ENCODE results near the gene OR5A1. TPM values are rescaled to one million over a fixed set of nuclear protein-coding genes. Genes with fewer than 3 reads are reported as not detected.
"Not testable (repeated sequence)": the region's sequence is repeated elsewhere in the genome, so short reads cannot be mapped to it uniquely, and the experiment has no call there.

OR5A1 gene
- not detected for polyA plus RNA-seq

- no peak within 1 kb of the TSS for H3K27ac ChIP-seq (ENCODE audit: low read depth, low read length)
- 54 to 79% (median 72%) methylated on average over 3 of the region's 3 CpGs for WGBS, 3 donors
Observed at GRCh38 chr11:59436169-59436568, at the start of gene OR5A1. OR5A1 (plus strand) TSS chr11:59436469; CDS start chr11:59443169, 6,700 bp downstream.

GRCh38 chr11:59394186-59394585 is 42.1 kb upstream of the OR5A1 start:
- H3K27ac ChIP-seq (ENCODE audit: low read depth, low read length) = no peak overlapping the region

GRCh38 chr11:59400461-59401261 is 35.6 kb upstream of the OR5A1 start:
- H3K27ac ChIP-seq (ENCODE audit: low read depth, low read length) = no peak overlapping the region
- WGBS, 3 donors = 67 to 84% (median 74%) methylated on average over 3 of the region's 3 CpGs

- WGBS, 3 donors = 50 to 72% (median 61%) methylated on average over 2 of the region's 2 CpGs
Observed at GRCh38 chr11:59401262-59401552, 35.1 kb upstream of the OR5A1 start.

DNA sequence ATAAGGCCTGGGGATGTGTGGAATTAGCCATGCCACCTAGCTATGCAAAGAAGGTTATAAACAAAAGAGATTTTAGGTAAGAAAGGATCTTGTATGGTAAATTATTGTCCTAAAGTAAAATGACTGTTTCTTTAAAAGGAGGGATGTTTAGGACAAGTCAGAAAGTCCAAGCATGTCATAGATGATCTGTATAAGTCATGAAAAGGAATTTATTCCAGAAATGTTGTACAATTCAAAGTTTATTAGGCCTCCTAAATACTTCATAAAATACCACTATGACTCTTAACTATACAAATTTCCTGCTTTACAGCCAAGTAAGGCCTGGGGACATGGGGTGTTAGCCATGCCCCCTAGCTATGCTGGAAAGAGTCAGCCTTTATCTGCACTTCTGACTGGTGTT is 32.7 kb upstream of the OR5A1 start:
- no peak overlapping the region for H3K27ac ChIP-seq (ENCODE audit: low read depth, low read length)

More at GRCh38 chr11:59401262-59401552, 35.1 kb upstream of the OR5A1 start:
- no peak overlapping the region for H3K27ac ChIP-seq (ENCODE audit: low read depth, low read length)

DNA sequence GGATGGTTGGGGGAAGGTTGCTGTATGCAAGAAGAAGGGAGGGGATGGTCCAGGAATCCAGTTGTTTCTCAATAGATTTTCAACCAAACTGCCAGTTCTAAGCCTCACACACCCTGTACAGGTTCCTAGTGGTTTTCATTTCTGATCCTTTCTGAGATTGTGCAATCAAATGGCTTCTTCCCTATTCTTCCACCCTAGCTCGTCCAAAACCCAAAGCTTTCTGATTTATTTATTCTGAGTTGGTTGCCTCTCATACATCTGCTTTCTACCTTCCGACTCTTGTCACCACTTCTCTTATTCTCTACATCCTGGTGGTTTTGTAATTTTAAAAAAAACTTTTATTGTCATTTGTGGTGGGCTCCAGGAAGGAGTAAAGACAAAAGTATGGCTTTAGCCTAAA is 22.6 kb upstream of the OR5A1 start:
- no peak overlapping the region for H3K27ac ChIP-seq (ENCODE audit: low read depth, low read length)
- 40 to 73% (median 50%) methylated on average over 2 of the region's 2 CpGs for WGBS, 3 donors

DNA sequence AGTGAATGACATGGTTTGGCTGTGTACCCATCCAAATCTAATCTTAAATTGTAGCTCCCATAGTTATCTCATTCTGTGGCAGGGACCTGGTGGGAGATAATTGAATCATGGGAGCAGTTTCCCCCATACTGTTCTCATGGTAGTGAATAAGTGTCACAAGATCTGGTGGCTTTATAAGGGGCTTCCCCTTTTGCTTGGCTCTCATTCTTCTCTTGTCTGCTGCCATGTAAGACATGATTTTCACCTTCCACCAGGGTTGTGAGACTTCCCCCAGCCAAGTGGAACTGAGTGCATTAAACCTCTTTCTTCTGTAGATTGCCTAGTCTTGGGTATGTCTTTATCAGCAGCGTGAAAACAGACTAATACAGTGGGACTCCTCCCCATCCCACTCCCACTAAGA is 21.2 kb upstream of the OR5A1 start:
- WGBS, 3 donors = 87 to 91% (median 87%) methylated on average over 1 of the region's 1 CpG
- H3K27ac ChIP-seq (ENCODE audit: low read depth, low read length) = no peak overlapping the region

DNA sequence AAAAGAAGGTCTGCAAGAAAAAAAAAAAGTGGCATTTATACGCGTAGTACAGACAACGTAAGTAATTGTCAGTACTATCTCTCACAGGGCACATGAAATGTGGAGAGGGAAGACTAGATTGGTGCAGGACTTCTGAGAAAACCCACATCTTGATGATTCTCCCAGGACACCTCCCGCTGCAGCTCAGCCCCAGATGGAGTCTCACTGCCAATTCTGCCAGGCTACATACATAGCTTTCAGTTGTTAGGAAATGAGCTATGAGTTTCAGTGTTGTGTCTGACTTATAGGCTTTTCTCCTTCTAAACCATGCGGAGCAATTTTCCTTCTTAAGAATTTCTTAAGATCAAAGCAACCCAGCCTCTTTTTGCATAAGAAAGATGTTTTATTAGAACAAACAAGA is 19.7 kb upstream of the OR5A1 start:
- no peak overlapping the region for H3K27ac ChIP-seq (ENCODE audit: low read depth, low read length)
- WGBS, 3 donors = 82 to 92% (median 91%) methylated on average over 5 of the region's 5 CpGs

DNA sequence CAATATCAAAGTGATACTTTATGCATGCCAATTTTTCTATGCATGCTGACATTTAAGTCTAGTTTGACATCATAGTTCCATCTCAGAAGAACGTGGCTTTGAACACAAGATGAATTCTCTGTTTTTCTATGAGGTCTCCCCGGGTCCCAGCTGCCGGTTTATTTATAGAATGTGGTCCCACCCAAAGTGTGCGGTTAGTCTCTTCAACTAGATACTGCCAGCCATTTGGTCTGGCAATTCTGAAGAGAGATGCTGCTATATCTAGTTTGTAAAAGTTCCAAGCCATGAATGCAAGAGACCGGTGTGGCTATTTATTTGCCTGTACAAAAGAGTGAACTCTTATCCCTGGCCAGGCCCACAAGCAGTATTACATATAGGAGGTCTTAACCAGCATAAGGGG is 19.2 kb upstream of the OR5A1 start:
- H3K27ac ChIP-seq (ENCODE audit: low read depth, low read length) = no peak overlapping the region
- 68 to 76% (median 71%) methylated on average over 5 of the region's 5 CpGs for WGBS, 3 donors

GRCh38 chr11:59418156-59418555 is 18.1 kb upstream of the OR5A1 start:
- 62 to 73% (median 71%) methylated on average over 2 of the region's 2 CpGs for WGBS, 3 donors
- no peak overlapping the region for H3K27ac ChIP-seq (ENCODE audit: low read depth, low read length)

DNA sequence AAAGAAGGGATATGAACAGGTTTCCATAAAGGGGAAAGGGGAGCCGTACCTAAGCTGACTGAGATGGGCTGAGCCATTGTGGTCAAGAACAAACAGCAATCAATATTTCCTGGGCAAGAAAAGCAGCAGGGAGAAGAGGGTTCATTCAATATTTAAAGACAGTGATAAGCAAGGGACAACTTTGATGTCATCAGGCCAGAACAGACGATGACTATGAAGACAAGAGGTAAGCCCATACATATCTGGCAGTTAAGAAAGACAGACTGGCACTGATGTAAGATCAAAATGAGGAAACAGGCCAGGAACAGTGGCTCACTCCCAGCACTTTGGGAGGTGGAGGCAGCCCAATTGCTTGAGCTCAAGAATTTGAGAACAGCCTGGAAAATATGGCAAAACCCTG is 12.4 kb upstream of the OR5A1 start:
- 61 to 73% (median 66%) methylated on average over 2 of the region's 2 CpGs for WGBS, 3 donors
- no peak overlapping the region for H3K27ac ChIP-seq (ENCODE audit: low read depth, low read length)

GRCh38 chr11:59425131-59425530 is 11.1 kb upstream of the OR5A1 start:
- no peak overlapping the region for H3K27ac ChIP-seq (ENCODE audit: low read depth, low read length)
- 59 to 68% (median 67%) methylated on average over 4 of the region's 4 CpGs for WGBS, 3 donors

GRCh38 chr11:59426361-59427067 is 9.8 kb upstream of the OR5A1 start, which contains the start of gene OR5A2:
OR5A2 (minus strand) TSS chr11:59426413; CDS start chr11:59422953, 3,460 bp downstream.
- H3K27ac ChIP-seq (ENCODE audit: low read depth, low read length) = no peak within 1 kb of the TSS
- 61 to 74% (median 67%) methylated on average over 5 of the region's 5 CpGs for WGBS, 3 donors

DNA sequence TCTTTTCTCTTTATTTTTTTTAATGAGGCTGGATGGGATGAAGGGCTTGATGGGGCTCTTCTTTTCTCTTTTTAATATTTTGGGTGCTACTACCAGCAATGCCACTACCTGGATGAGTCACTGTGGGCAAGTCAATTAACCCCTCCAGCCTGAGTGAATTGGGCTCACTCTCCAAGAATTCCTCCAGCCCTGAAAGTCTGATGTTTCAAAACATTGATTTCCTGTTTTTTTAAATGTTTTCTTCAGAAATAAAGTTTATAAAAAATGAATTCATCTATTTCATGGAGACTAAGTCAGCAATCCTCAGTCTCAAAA is 9.2 kb upstream of the OR5A1 start:
- no peak overlapping the region for H3K27ac ChIP-seq (ENCODE audit: low read depth, low read length)

GRCh38 chr11:59429924-59430516 is 6.2 kb upstream of the OR5A1 start:
- WGBS, 3 donors = 59 to 64% (median 63%) methylated on average over 4 of the region's 4 CpGs

GRCh38 chr11:59437770-59438169 is 1.5 kb downstream of the OR5A1 start:
- 84 to 90% (median 86%) methylated on average over 7 of the region's 7 CpGs for WGBS, 3 donors

More at GRCh38 chr11:59429924-59430516, 6.2 kb upstream of the OR5A1 start:
- H3K27ac ChIP-seq (ENCODE audit: low read depth, low read length) = no peak overlapping the region

DNA sequence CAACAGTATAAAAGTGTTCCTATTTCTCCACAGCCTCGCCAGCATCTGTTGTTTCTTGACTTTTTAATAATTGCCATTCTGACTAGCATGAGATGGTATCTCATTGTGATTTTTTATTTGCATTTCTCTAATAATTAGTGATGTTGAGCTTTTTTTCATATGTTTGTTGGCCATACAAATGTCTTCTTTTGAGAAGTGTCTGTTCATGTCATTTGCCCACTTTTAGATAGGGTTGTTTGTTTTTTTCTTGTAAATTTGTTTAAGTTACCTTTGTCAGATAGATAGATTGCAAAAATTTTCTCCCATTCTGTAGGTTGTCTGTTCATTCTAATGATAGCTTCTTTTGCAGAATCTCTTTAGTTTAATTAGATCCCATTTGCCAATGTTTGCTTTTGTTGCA is 9.4 kb downstream of the OR5A1 start:
- 72 to 78% (median 78%) methylated on average over 1 of the region's 1 CpG for WGBS, 3 donors

More at GRCh38 chr11:59437770-59438169, 1.5 kb downstream of the OR5A1 start:
- H3K27ac ChIP-seq (ENCODE audit: low read depth, low read length) = no peak overlapping the region

GRCh38 chr11:59448484-59448883 is 12.2 kb downstream of the OR5A1 start:
- no peak overlapping the region for H3K27ac ChIP-seq (ENCODE audit: low read depth, low read length)
- 70 to 82% (median 79%) methylated on average over 2 of the region's 2 CpGs for WGBS, 3 donors

More for the DNA sequence above, 9.4 kb downstream of the OR5A1 start:
- not testable (repeated sequence) for H3K27ac ChIP-seq (ENCODE audit: low read depth, low read length)

GRCh38 chr11:59456661-59457060 is 20.4 kb downstream of the OR5A1 start, which contains the start of gene OR4D6:
OR4D6 (plus strand) TSS chr11:59456961; CDS start chr11:59456961, 0 bp downstream.
- 81 to 89% (median 84%) methylated on average over 2 of the region's 2 CpGs for WGBS, 3 donors

DNA sequence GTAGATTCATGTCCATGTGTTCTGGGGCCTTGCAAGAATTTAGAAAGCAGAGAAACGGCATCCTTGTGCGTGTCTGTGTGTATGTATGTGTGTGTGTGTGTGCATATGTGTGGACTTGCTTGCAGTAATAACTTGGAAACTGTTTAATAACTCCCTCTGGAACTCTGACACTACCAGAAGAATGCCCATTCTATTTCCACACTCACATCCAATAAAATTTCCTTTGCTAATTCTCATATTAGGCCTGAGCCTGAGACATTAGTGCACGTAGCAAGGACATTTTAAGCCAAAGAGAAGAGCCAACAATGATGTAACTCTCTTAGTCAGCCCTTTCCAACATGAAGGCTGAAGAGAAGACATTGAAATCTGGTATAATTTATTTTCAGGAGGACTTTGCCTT is 23.6 kb downstream of the OR5A1 start:
- H3K27ac ChIP-seq (ENCODE audit: low read depth, low read length) = no peak overlapping the region
- 62 to 77% (median 76%) methylated on average over 3 of the region's 3 CpGs for WGBS, 3 donors

More at GRCh38 chr11:59456661-59457060, 20.4 kb downstream of the OR5A1 start, which contains the start of gene OR4D6:
- H3K27ac ChIP-seq (ENCODE audit: low read depth, low read length) = no peak within 1 kb of the TSS

Data from adipose tissue (tissue), 3 donors.